MG63 (cell line): Measurements from ENCODE around the gene EXOSC10. TPM values are rescaled to one million over a fixed set of nuclear protein-coding genes. Genes with fewer than 3 reads are reported as not detected.
"Not testable (repeated sequence)": the region's sequence is repeated elsewhere in the genome, so short reads cannot be mapped to it uniquely, and the experiment has no call there.

Experiments used
- DNase-seq: peaks from one replicate; pipeline ENCODE4 v3.0.0-alpha.2; 2020
- H3K27me3 ChIP-seq: fragments of 250-450 bp; sonication (Bioruptor Pico); 2 replicates; pipeline ENCODE4 v1.5.1; 2020; ENCODE audit warnings: mild to moderate bottlenecking, moderate library complexity
- H3K36me3 ChIP-seq: fragments of 250-450 bp; sonication (Bioruptor Pico); 2 replicates; pipeline ENCODE4 v1.5.1; 2020; ENCODE audit warnings: mild to moderate bottlenecking, moderate library complexity
- H3K4me3 ChIP-seq: fragments of 250-450 bp; sonication (Bioruptor Pico); 2 replicates; pipeline ENCODE4 v1.5.1; 2020; ENCODE audit warnings: mild to moderate bottlenecking, moderate library complexity
- H3K9me3 ChIP-seq: fragments of 250-450 bp; sonication (Bioruptor Pico); 2 replicates; pipeline ENCODE4 v1.5.1; 2020; ENCODE audit warnings: mild to moderate bottlenecking, moderate library complexity
- total RNA-seq: library from RNA; depleted of rRNA; stranded (reverse); fragments of >200 nt; shearing (Covaris generic); gene quantifications from 2 replicates; pipeline ENCODE4 v1.2.3, GENCODE V29; 2014; ENCODE audit warnings: low replicate concordance

EXOSC10 gene
- total RNA-seq, 1 experiment from 2014 or later: 55.2 TPM

- Histone ChIP-seq H3K9me3 (no peaks in the 10 kb centered on the region), H3K4me3 (no peak overlapping the region), H3K36me3 (peaks cover 75% of the 10 kb centered on the region), H3K27me3 (no peaks in the 10 kb centered on the region)
- DNase-seq: no peak
Observed at GRCh38 chr1:11070876-11071275, 28.8 kb downstream of the EXOSC10 start.

- Histone ChIP-seq H3K4me3 (no peak overlapping the region), H3K36me3 (peaks cover 72% of the 10 kb centered on the region), H3K9me3 (no peaks in the 10 kb centered on the region), H3K27me3 (no peaks in the 10 kb centered on the region)
- DNase-seq: no peak
Observed at GRCh38 chr1:11068600-11069473, 30.8 kb downstream of the EXOSC10 start.

- Histone ChIP-seq H3K4me3 (no peak overlapping the region), H3K36me3 (peaks cover 73% of the 10 kb centered on the region), H3K9me3 (no peaks in the 10 kb centered on the region), H3K27me3 (no peaks in the 10 kb centered on the region)
- DNase-seq: no peak
Observed at GRCh38 chr1:11067716-11068599, 31.7 kb downstream of the EXOSC10 start.

- Histone ChIP-seq H3K36me3 (peaks cover 62% of the 10 kb centered on the region), H3K4me3 (no peak overlapping the region), H3K9me3 (no peaks in the 10 kb centered on the region), H3K27me3 (no peaks in the 10 kb centered on the region)
- no peak for DNase-seq
Observed at GRCh38 chr1:11065796-11066195, 33.9 kb downstream of the EXOSC10 start.

GRCh38 chr1:11064942-11065341, 34.7 kb downstream of the EXOSC10 start:
- H3K9me3 ChIP-seq: no peaks in the 10 kb centered on the region

GRCh38 chr1:11063937-11064537, 35.6 kb downstream of the EXOSC10 start:
- H3K4me3 ChIP-seq, H3K27me3 ChIP-seq, DNase-seq, H3K9me3 ChIP-seq: not testable (repeated sequence)
- peaks cover 54% of the 10 kb centered on the region for H3K36me3 ChIP-seq

More at GRCh38 chr1:11064942-11065341, 34.7 kb downstream of the EXOSC10 start:
- Histone ChIP-seq H3K36me3 (peaks cover 58% of the 10 kb centered on the region), H3K4me3 (no peak overlapping the region), H3K27me3 (no peaks in the 10 kb centered on the region)
- no peak for DNase-seq

GRCh38 chr1:11062965-11063401, 36.7 kb downstream of the EXOSC10 start:
- Histone ChIP-seq H3K4me3 (no peak overlapping the region), H3K9me3 (no peaks in the 10 kb centered on the region), H3K36me3 (peaks cover 54% of the 10 kb centered on the region), H3K27me3 (no peaks in the 10 kb centered on the region)
- peak; percentile 60 for DNase-seq

GRCh38 chr1:11061652-11062365, 37.9 kb downstream of the EXOSC10 start:
- DNase-seq: no peak
- H3K9me3 ChIP-seq: no peaks in the 10 kb centered on the region
- no peaks in the 10 kb centered on the region for H3K27me3 ChIP-seq
- H3K36me3 ChIP-seq: peaks cover 54% of the 10 kb centered on the region
- H3K4me3 ChIP-seq: no peak overlapping the region

GRCh38 chr1:11059968-11060830, 39.5 kb downstream of the EXOSC10 start, which contains the start of gene SRM:
SRM (minus strand) TSS chr1:11060018; CDS start chr1:11059943, 75 bp downstream.
- H3K36me3 ChIP-seq: peaks cover 48% of the 10 kb centered on the region
- peak; percentile 94 for DNase-seq
- H3K9me3 ChIP-seq: no peaks in the 10 kb centered on the region
- H3K27me3 ChIP-seq: no peaks in the 10 kb centered on the region
- H3K4me3 ChIP-seq: peak within 1 kb of the TSS; percentile 94

- Histone ChIP-seq H3K4me3 (peak overlapping the region; percentile 94), H3K27me3 (no peaks in the 10 kb centered on the region), H3K36me3 (peaks cover 46% of the 10 kb centered on the region), H3K9me3 (no peaks in the 10 kb centered on the region)
- DNase-seq: peak; percentile 39
Observed at GRCh38 chr1:11059155-11059967, 40.3 kb downstream of the EXOSC10 start.

GRCh38 chr1:11058595-11059154, 41.0 kb downstream of the EXOSC10 start:
- no peak for DNase-seq
- Histone ChIP-seq H3K4me3 (peak overlapping the region; percentile 94), H3K27me3 (no peaks in the 10 kb centered on the region), H3K36me3 (peaks cover 41% of the 10 kb centered on the region), H3K9me3 (no peaks in the 10 kb centered on the region)

GRCh38 chr1:11058026-11058425, 41.6 kb downstream of the EXOSC10 start:
- Histone ChIP-seq H3K36me3 (peaks cover 36% of the 10 kb centered on the region), H3K27me3 (no peaks in the 10 kb centered on the region), H3K9me3 (no peaks in the 10 kb centered on the region), H3K4me3 (peak overlapping the region; percentile 94)
- DNase-seq: no peak

- DNase-seq: no peak
- H3K9me3 ChIP-seq: no peaks in the 10 kb centered on the region
- H3K4me3 ChIP-seq: no peak overlapping the region
- H3K36me3 ChIP-seq: peaks cover 36% of the 10 kb centered on the region
- no peaks in the 10 kb centered on the region for H3K27me3 ChIP-seq
Observed at GRCh38 chr1:11057477-11057876, 42.2 kb downstream of the EXOSC10 start.

- H3K27me3 ChIP-seq: no peaks in the 10 kb centered on the region
- peaks cover 34% of the 10 kb centered on the region for H3K36me3 ChIP-seq
- H3K9me3 ChIP-seq: no peaks in the 10 kb centered on the region
- no peak overlapping the region for H3K4me3 ChIP-seq
- no peak for DNase-seq
Observed at GRCh38 chr1:11056504-11056903, 43.2 kb downstream of the EXOSC10 start.
